Measurements from ENCODE around the gene DCP2.
A peak's percentile ranks its signal among the peaks of the same experiment; 100 is the strongest.
"Not testable (repeated sequence)": the region's sequence is repeated elsewhere in the genome, so short reads cannot be mapped to it uniquely, and the experiment has no call there.

DCP2 gene

GRCh38 chr5:112951124-112951702, 25.4 kb upstream of the DCP2 start:
- no peak for TF ChIP-seq CTCF (IDR thresholded peaks at IDR 0.05; ENCODE audit: low read depth, low read length)
- no peak for DNase-seq
- no peaks in the 10 kb centered on the region for H3K4me1 ChIP-seq

GRCh38 chr5:112956606-112957005, 20.0 kb upstream of the DCP2 start:
- TF ChIP-seq CTCF (IDR thresholded peaks at IDR 0.05; ENCODE audit: low read depth, low read length), result no peak
- Histone ChIP-seq H3K9me3 (no peaks in the 10 kb centered on the region), H3K4me1 (peaks cover 9% of the 10 kb centered on the region), H3K36me3 (no peaks in the 10 kb centered on the region), H3K27me3 (no peaks in the 10 kb centered on the region), H3K4me3 (ENCODE audit: low read depth, low read length) (no peak overlapping the region)
- DNase-seq, result no peak

More at GRCh38 chr5:112951124-112951702, 25.4 kb upstream of the DCP2 start:
- H3K36me3 ChIP-seq, result no peaks in the 10 kb centered on the region
- no peaks in the 10 kb centered on the region for H3K27me3 ChIP-seq
- H3K9me3 ChIP-seq, result no peaks in the 10 kb centered on the region
- no peak overlapping the region for H3K4me3 ChIP-seq (ENCODE audit: low read depth, low read length)

GRCh38 chr5:112957036-112957808, 19.4 kb upstream of the DCP2 start:
- Histone ChIP-seq H3K4me1 (peaks cover 9% of the 10 kb centered on the region), H3K36me3 (no peaks in the 10 kb centered on the region), H3K4me3 (ENCODE audit: low read depth, low read length) (no peak overlapping the region), H3K9me3 (no peaks in the 10 kb centered on the region), H3K27me3 (no peaks in the 10 kb centered on the region)
- DNase-seq, result no peak
- no peak for TF ChIP-seq CTCF (IDR thresholded peaks at IDR 0.05; ENCODE audit: low read depth, low read length)

DNA sequence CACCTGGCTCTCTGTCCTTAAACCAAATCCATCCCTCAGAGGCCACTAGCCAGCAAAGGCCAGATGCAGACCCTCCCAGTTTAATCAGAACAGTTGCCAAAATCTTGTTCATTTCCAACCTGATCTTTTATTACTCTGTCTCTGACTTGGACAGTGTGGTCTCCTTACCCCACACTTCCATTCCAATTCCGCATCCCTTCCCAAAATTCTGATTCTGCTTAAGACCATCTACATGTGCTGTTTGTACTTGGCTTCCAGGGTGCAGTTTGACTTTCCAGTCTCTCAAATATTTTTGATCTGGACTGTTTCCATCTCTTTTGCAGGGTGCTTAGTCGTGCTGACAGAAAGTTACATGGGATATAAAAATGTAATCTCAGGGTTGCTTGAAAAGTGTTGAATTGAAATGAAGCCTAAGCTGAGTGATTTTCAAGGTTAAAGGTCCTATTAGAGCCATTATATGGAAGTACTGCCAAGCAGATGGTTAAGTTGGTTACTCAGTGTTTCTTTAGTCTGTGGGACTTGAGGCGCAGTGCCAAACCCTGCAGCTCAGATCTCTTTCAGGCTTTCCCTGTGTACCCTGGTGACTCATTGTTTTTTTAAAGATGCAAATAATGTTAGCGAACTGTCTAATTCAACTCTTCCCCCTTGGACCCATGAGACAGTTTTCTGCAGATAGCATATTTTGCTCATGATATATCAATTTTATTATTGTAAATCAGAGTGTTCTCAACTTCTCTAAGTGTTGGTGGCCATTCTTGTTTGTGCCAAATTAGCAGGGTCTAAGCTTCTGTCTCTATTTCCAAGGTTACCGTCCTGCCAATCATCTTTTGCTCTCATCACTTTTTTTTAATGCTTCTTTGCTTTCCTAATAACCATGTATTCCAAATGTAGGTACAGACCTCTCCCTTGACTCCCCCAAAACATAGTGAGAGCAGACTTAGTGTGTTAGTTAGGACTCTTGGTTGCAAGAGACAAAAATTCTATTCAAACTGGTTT, 18.2 kb upstream of the DCP2 start:
- Histone ChIP-seq H3K27me3 (no peaks in the 10 kb centered on the region), H3K9me3 (no peaks in the 10 kb centered on the region), H3K36me3 (no peaks in the 10 kb centered on the region), H3K4me3 (ENCODE audit: low read depth, low read length) (no peak overlapping the region), H3K4me1 (peaks cover 9% of the 10 kb centered on the region)
- peak; percentile 54 for DNase-seq
- no peak for TF ChIP-seq CTCF (IDR thresholded peaks at IDR 0.05; ENCODE audit: low read depth, low read length)

DNA sequence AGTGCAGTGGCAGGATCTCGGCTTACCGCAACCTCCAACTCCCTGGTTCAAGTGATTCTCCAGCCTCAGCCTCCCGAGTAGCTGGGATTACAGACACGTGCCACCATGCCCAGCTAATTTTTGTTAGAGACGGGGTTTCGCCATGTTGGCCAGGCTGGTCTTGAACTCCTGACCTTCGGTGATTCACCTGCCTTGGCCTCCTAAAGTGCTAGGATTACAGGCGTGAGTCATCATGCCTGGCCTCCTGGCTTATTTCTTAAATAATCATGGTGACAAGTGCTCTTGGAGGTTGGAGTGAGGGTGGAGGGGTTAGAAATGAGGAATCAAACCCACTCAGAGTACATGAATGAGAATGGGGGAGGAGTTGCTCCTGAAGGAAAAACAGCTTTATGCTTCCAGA, 16.7 kb upstream of the DCP2 start:
- H3K9me3 ChIP-seq; H3K4me3 ChIP-seq (ENCODE audit: low read depth, low read length); DNase-seq; H3K36me3 ChIP-seq; H3K27me3 ChIP-seq: not testable (repeated sequence)
- H3K4me1 ChIP-seq, result peaks cover 17% of the 10 kb centered on the region

DNA sequence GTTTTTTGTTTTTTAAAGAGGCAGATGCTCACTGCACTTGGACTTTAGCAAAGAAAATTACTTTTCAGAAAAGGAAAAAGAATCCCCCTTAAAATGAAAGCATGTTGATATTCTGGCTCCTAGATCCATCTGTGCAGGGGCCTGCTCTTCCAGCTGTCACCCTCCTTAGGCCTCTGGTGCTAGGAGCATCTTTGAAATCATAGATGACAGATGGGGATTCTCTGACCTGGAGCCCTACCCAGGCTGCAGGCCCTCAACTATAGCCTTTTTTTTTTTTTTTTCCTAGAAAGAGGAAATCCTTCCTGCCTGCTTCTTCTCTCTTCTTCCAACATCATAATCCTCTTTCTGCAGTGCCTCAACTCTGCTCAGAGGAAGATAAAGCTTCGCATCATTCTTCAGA, 16.3 kb upstream of the DCP2 start:
- no peaks in the 10 kb centered on the region for H3K36me3 ChIP-seq
- H3K4me1 ChIP-seq, result peaks cover 17% of the 10 kb centered on the region
- no peaks in the 10 kb centered on the region for H3K9me3 ChIP-seq
- H3K27me3 ChIP-seq, result no peaks in the 10 kb centered on the region
- no peak overlapping the region for H3K4me3 ChIP-seq (ENCODE audit: low read depth, low read length)
- no peak for TF ChIP-seq CTCF (IDR thresholded peaks at IDR 0.05; ENCODE audit: low read depth, low read length)
- DNase-seq, result no peak
